ENCODE measurements around the gene IL10.

Gene IL10

DNA sequence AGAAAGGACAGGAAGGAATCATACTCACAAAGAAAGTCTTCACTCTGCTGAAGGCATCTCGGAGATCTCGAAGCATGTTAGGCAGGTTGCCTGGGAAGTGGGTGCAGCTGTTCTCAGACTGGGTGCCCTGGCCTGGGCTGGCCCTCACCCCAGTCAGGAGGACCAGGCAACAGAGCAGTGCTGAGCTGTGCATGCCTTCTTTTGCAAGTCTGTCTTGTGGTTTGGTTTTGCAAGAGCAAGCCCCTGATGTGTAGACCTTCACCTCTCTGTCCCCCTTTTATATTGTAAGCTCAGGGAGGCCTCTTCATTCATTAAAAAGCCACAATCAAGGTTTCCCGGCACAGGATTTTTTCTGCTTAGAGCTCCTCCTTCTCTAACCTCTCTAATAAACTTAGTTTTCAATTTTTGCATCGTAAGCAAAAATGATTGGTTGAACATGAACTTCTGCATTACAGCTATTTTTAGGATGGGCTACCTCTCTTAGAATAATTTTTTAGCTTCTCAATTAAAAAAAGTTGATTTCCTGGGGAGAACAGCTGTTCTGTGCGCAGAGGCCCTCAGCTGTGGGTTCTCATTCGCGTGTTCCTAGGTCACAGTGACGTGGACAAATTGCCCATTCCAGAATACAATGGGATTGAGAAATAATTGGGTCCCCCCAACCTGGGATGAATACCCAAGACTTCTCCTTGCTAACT lies at the start of gene IL10:
TSS of gene IL10 (minus strand) at position 252 of the 695 bp plus-strand sequence. CDS start at position 193, 59 bp downstream.
- DNase-seq (ENCODE audit: low read depth in 2 of 2), result no peak

DNA sequence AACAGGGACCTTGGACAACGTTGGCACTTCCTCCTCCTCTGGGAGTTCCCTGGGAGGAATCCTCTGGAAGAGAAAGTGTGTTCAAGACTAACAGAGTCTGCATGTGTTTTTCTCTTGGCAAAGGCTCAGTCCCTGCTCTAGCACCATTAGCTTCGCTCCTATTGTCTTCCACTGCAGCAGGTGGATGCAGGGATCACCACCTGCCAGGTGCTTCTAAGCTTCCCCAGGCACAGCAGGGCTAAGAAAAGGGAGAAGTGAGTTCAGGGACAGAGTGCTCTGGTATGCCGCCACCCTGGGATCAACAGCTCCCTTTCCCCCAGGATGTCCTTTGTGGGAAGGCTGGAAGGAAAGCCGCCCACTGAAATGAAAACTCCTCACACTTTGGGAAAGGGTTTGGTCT lies 49.2 kb upstream of the IL10 start:
- DNase-seq (ENCODE audit: low read depth in 2 of 2), result no peak

DNA sequence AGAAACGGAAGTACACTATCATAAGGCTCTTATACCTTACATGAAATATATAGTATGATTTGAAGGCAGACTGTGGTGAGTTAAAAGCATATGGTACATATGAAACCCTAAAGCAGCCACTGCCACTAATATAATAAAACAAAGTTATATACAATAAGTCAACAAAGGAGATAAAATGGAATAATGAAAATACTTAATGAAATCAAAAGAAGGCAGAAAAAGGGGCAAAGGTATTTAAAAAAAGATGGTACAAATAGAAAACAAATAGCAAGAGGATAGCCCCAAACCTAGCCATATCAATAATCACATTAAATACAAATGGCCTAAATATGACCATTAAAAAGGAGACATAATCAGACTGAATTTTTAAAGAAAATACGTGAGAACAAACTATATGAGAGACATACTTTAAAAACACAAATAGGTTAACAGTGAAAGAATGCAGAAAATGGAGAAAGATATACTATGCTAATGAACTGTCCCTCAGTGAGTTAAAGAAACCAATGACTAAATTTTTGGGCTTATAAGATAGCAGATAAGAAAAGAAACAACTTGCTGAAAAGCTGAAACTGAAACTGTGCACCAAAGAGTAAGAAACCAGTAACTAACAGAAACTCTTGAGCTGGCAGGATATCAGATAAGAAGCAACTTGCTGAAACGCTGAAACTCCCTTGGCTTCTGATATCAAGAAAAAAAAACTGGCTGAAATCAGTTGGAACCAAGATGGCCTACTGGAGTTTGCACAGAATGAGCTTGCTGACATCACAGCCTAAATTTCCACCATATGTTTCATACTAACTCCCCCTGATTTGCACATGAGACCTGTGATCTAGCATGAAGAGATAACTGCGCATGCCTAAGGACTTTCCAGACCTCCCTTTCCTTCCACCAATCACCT lies 44.3 kb upstream of the IL10 start:
- DNase-seq (ENCODE audit: low read depth in 2 of 2), result no peak

DNA sequence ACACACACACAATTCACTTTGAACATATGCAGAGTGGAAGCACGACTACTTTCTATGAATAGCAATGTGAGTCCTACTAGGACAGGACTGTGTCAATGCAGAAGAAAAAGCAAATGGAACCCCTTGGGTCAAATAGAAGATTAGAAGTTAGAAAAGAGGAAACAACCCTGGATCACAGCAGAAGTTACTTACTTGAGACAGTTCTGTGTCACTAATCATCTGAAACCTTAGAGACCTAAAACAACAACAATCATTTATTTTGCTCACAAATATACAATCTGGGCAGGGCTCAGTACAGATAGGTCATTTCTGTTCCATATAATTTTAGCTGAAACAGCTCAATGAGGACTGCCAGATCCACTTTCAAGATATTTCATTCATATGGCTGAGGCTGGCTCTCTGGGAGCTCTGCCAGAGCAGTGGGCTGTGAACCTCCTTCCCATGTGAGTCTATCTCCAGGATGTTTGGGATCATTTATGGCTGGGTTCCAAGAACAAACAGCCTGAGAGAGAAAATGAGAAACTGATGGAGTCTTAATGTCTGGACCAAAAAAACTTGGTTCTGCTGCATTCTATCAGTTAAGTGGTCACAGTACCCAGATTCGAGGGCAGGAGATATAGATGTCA lies 42.5 kb upstream of the IL10 start:
- no peak for DNase-seq (ENCODE audit: low read depth in 2 of 2)

DNA sequence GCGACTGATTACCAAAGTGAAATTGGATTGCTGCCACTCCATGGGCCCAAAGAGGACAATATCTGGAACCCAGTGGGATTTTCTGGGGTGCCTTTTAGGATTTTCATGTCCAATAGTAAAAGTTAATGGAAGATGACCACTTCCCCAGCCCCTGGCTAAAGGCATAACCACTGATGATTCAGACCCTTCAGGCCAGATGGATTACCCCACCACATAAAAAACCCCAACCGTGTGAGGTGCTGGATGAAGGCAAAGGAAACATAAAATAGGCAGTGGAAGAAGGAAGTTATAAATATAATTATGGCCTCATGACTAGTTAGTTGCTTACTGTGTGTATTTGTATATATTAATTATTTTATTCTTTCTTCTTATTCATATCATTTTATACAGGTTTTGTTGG lies 40.2 kb upstream of the IL10 start:
- no peak for DNase-seq (ENCODE audit: low read depth in 2 of 2)

DNA sequence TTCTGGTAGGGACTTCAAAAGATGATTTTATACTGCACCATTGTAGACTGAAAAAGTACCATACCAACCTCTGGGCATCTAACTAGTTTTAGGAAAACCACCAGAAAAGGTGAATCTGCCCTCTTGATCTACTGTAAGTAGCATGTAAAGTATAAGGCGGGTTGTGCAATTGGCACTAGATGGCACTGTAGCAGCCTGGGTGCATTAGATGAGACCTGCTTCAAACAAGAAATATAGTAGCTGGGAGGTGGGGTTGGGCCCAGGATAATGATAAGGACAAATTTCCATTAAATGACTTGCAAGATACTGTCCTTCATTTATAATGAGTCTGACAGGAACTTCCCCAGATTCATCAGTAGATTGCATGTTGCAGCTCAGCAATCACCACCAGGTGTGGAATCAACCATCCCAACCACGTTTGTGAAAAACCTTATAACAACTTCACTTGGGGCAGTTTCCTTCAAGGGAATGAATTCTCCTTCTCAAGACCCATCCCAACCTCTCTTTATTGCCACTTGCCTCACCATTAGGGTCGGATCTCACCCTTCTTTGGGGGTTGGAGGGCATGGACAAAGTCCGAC lies 37.3 kb upstream of the IL10 start:
- DNase-seq (ENCODE audit: low read depth in 2 of 2), result no peak

DNA sequence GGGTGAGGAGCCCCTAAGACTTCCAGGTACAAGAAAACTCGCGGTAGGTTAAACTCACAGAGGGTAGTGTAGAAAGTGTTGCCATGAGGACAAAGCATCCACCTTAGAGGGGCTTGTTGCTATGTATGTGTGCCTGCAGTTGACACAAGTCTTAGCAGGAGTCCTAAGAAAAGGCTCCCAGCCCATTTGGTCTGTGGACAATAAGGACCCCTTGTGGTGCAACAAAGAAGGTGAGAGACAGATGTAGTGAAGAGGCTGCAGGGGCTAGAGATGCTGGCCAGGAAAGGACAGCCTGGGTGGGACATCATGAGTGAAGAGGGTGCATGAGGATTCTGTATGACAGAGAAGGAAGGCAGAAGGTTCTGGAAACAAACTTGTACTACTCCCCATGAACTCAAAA lies 36.3 kb upstream of the IL10 start:
- DNase-seq (ENCODE audit: low read depth in 2 of 2), result no peak

DNA sequence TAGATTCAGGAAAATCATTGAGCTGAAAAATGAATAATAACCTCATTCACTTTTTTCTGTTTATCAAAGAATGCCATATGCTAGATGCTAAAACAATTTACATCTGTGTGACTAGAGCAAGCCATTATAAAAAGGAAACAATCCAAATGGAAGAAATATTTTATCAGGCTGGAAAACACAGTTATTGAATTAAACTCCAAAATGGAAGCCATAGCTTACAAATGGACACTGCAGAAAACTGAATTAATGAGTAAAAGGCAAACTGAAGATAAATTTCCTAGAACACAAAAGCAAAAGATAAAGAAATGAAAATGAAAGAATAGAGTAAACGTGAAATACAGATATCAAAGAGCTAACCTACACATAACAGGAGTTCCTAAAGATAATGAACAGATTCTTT lies 33.1 kb upstream of the IL10 start:
- no peak for DNase-seq (ENCODE audit: low read depth in 2 of 2)

DNA sequence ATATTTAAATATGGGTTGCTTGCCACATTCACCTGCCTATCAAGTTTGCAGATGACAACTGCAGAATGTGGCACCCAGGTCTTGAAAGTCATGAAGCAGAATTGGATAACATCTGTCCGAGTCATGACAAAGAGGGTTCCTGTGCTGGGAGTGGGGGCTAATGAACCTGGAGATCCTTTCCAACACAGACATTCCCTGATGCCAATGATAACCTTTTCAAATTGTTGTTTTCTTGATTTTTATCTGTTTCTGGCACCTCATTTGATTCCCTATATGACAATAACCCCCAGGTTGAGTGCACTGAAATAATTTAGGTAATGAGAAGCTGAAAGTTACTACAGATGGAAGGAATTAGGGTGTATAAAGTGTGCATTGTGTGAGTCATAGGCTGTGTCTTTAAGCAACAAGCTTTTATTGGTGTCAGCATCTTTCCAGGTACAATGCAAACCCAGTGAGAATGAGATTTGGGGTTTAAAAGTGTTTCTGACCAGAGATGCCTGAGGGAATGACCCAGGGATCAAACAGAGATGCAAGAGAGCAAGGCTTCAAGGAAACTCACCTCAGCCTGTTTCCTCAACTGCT lies 32.0 kb upstream of the IL10 start:
- DNase-seq (ENCODE audit: low read depth in 2 of 2), result no peak

DNA sequence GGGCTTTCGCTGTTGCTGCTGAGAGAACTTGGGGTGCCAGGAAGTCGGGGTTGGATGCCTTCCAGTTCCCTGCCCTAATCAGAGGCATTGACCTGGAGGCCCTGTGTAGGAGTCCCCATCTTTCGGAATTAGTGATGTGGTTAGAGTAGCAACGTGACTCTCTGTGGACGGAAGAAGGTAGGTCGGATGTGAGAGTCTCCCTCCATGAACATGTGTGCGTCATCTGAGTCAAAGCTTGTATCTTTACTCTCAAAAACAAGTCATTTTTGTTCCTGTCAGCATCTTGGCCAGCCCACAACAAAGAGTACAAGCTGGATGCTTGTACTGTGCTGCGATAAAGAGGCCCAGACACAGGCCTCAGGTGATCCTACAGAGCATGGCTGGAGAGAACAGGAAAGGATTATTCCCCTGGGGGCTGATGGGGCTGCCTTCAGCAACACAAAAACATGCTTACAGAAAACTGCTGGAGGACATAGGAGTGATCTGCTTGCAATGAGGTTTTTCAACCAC lies 31.0 kb upstream of the IL10 start:
- peak in 1 of 2 donors; percentile 57 for DNase-seq (ENCODE audit: low read depth in 2 of 2)

DNA sequence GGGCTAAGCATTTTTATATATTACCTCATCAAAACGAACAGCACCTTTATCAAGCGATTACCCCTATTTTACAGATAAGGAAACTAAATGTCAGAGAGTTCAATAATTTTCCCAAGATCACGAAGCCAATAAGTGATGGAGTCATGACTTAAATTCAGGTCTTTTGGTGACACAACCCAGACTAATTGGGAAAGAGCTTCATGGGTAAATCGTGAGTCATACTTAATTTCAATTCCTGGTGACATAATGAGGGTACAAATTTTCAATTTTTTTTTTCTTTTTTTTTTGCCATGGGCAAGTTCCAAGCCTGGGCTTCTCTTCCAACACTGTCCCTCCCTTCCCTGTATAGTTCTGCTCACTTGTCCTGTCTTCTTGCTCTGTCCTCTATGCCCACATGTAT lies 30.1 kb upstream of the IL10 start:
- DNase-seq (ENCODE audit: low read depth in 2 of 2), result no peak

DNA sequence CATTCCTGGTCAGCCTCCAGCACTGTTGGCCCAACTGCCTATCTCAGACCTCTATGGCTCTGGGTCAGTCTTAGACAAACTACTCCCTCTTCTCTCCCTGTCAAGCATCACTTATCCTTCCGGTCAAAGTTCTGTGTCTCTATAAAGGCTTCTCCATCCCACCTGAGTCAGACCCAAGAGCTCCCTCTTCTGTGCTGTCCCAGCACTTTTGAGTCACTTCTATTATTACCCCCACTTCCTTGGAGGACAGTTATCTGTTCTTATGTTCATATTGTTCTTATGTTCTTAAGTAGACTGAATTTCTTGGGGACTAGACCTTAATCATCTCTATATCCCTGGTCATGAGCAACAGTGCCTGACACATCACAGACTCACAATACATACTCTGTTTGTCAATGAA lies 29.2 kb upstream of the IL10 start:
- DNase-seq (ENCODE audit: low read depth in 2 of 2), result no peak

DNA sequence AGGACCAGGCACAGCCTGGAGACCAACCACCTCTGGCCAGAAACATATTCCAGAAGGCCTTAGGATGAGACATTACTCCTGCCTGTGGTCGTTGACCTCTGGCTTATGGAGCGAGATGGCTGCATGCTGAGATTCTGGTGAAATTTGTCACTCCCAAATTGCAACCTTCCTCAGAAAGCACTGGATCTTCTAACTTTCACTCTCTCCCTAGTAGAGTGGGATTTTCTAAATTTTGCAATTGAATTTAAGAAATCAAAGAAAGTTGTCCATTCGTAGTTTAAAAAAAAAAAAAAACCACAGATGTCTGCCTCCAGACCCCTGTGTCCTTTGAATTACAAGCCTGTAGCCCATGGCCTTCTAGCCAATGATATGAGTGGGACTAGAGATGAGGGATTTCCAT lies 28.6 kb upstream of the IL10 start:
- DNase-seq (ENCODE audit: low read depth in 2 of 2), result no peak

DNA sequence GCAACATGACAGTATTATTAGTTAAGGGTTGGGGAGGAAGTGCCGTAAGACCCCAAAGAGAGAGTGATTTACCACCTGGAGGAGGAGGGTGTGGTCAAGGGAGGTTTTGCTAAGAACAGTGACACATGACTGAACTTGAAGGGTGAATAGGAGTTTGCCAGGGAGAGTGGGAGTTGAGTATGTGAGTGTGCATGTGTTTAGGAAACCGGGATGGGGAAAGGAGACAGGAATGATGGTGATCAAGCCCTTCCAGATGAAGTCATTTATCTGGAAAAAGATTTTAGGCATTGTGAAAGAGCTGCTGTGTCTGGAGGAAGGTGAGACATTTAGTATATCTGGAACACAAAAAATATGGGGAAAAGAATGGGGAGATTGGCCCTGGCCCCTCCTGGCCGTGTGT lies 28.1 kb upstream of the IL10 start:
- no peak for DNase-seq (ENCODE audit: low read depth in 2 of 2)

DNA sequence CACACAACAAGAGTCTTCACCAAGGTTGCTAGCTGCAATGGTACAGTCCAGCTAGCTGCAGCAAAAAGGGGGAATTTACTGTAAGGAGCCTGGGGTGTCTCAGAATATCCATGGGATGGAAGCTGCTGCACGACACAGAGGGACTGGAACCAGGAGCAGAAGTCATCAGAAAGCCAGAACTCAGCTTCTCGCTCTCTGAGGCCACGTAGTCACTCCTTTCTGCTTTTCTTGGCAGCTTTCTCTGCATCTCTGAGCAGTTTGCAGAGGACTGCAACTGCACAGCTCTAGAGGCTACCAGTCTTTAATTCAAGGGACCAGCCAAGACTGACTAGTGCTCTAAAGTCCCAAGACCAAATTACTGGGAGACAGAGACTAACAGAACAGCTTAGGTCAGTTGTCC lies 27.0 kb upstream of the IL10 start:
- DNase-seq (ENCODE audit: low read depth in 2 of 2), result no peak

DNA sequence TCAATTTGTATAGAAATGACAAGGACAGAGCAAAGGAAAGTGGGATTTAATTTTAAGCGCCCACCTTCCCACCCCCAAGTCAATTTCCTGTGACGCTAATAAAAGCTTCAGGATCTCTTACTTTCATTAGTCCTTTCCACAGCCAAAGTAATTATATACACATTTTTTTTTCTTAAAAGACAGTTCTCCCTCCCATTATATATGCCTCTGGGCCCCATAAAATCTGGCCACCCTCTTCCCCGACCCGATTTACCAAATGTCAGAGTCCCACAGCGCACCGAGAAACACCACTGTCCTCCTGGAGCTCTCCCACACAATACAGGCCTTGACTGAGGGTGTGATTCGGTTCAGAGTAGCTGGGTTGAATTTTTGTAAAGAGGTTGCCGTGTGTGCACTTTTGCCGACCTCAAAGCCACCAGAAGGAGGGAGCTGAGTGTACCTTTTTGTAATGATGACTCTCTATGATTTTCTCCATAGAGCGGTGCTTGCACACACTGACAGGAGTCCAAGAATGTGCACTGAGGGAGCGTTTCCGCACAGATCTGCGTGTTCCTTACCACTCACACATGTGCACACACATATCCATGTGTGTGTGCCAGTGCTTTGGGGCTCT lies 26.2 kb upstream of the IL10 start:
- no peak for DNase-seq (ENCODE audit: low read depth in 2 of 2)

DNA sequence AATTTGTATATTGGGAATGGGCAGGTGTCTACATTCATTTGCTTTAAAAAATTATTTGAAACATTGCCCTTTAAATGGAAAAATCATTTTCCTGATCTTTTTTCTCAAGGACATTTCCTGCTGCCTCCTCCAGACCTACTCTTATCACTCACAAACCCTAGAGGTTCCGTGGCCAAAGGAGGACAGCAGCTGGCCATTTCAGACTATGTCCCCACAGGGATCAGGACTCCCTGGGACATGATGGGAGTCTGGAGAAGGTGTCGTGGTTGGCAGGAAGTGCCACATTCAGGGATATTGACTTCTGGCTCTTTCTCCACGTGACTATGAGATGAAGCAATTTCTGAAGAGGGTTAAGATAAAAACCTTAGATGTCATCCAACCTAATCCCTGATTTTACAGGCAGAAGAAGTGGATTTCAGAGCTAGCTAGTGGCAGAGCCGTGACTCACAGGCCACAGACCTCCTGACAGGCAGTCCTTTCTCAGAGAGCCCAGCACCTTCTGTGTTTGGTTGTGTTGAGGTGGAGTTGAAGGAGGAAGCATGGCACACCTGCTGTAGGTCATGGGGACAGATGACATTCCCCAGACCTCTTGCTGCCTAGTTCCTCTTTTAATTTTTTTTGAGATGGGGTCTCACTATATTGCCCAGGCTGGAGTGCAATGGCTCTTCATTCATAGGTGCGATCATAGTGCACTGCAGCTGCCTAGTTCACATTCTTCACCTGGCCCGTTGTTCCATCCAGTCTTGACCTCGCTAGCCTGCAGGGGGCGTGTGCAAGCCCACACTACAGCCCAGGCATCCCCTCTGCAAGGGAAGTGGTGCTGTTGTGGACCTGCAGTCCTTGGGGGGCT lies 25.5 kb upstream of the IL10 start:
- DNase-seq (ENCODE audit: low read depth in 2 of 2), result no peak

DNA sequence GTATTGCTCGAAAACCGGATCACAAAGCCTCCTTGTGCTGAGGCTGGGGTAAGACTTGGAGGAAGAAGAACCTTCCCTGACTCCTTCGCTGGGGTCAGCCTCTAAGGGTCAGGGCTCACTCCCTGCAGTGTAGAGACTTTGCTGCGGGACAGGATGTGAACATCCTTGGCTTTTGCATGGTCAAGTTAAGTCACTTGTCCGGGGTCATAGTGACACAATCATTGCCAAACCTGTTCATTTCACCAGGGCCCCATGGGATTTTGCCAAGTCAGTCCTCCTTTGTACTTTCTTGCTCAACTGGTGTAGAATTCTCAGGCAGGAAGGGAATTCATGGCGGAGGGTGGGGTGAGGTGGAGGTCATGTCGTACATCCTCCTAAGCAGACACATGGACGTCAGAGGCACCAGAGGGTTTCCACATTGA lies 24.7 kb upstream of the IL10 start:
- no peak for DNase-seq (ENCODE audit: low read depth in 2 of 2)

DNA sequence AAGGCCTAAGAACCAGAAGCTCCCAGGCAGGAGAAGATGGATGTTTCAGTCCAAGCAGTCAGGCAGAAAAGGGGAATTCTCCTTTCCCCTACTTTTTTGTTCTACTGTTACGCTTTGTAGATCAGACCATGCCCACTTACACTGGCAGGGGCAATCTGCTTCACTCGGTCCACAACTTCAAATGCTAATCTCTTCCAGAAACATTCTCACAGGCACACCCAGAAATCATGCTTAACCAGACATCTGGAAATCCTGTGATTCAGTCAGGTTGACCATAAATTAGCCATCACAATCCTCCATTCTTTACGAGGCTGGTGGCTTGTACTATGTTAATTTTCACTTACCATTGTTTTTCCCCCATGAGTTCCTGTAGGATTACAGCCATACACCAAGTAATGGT lies 23.8 kb upstream of the IL10 start:
- no peak for DNase-seq (ENCODE audit: low read depth in 2 of 2)

DNA sequence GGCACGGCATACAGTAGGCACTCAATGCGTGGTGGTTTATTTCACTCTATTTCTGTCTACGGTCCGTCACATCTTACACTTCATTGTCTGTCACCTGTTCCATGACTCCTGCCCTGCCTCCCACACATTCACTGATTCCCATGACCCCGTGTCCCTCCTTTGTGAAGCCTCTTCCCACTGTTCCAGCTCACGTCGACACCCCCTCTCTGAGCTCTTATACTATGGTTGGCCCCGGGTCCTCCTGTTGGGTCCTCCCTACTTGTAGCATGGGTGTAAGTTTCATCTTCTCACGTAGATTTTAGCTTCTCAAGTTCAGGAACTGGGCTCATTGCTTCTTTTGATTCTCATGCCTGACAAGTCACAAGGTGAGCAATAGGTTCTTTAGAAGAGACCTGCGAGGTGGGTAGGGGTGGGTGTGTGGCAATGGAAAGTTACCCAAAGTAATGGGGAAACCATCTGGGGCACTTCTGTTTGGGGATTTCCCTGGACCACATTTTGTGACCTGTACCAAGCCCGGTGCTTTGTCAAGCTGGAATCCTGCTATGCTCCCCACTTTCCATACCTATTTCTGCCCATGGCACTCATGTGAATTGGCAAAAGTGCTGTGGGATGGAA lies 22.1 kb upstream of the IL10 start:
- DNase-seq (ENCODE audit: low read depth in 2 of 2), result no peak
